OCI-LY7 (cell line): ENCODE measurements around the gene BEAN1. TPM values are rescaled to one million over a fixed set of nuclear protein-coding genes. Genes with fewer than 3 reads are reported as not detected.

Source experiments
- BruUV-seq: library from RNA; stranded (reverse); fragments of 400-500 nt; replicated peaks from 2 replicates; lab custom pipeline; 2021; lab: Mats Ljungman, UMichigan
- CTCF ChIA-PET: fragments of 300-600 bp; sonication (Branson Sonifier 250); formaldehyde crosslinking; loops from one replicate; lab custom pipeline; 2022; ENCODE audit warnings: antibody characterized with exemption; ENCODE audit not compliant: unreplicated experiment; lab: Charles Lee
- POLR2A ChIA-PET: fragments of 300-600 bp; sonication (Branson Sonifier 250); formaldehyde crosslinking; loops from one replicate; lab custom pipeline; 2022; ENCODE audit warnings: antibody characterized with exemption; lab: Charles Lee
- DNase-seq: peaks from one replicate; pipeline ENCODE4 v3.0.0-alpha.2; 2015; ENCODE audit warnings: low spot score
- H2AFZ ChIP-seq: fragments of 200-600 bp; sonication (generic), shearing (Covaris generic); 2 replicates; pipeline ENCODE4 v1.6.1; 2014; ENCODE audit warnings: mild to moderate bottlenecking, antibody characterized with exemption, low read length, moderate library complexity
- H3K27ac ChIP-seq: fragments of 200-600 bp; sonication (generic); 2 replicates; pipeline ENCODE4 v1.5.1; 2014; ENCODE audit warnings: mixed run types, low read depth, mild to moderate bottlenecking, moderate library complexity, low read length, inconsistent platforms; ENCODE audit not compliant: poor library complexity, severe bottlenecking
- H3K36me3 ChIP-seq: fragments of 200-600 bp; sonication (generic); 2 replicates; pipeline ENCODE4 v1.6.1; 2014; ENCODE audit warnings: mild to moderate bottlenecking, antibody characterized with exemption, low read length, moderate library complexity, mixed read lengths; ENCODE audit not compliant: insufficient read depth
- H3K4me1 ChIP-seq: fragments of 200-600 bp; sonication (generic); 2 replicates; pipeline ENCODE4 v1.5.1; 2014; ENCODE audit warnings: mild to moderate bottlenecking, low read length; ENCODE audit not compliant: insufficient read depth, poor library complexity, severe bottlenecking
- H3K4me2 ChIP-seq: fragments of 200-600 bp; sonication (generic); 2 replicates; pipeline ENCODE4 v1.6.1; 2014; ENCODE audit warnings: mild to moderate bottlenecking, low read length
- H3K4me3 ChIP-seq: fragments of 200-600 bp; sonication (generic); 2 replicates; pipeline ENCODE4 v1.5.1; 2014; ENCODE audit warnings: mild to moderate bottlenecking, low read depth, low read length; ENCODE audit not compliant: poor library complexity, severe bottlenecking
- H3K79me2 ChIP-seq: fragments of 200-600 bp; sonication (generic); 2 replicates; pipeline ENCODE4 v1.6.1; 2016; ENCODE audit warnings: low read depth, mild to moderate bottlenecking, low read length, moderate library complexity, mixed read lengths; ENCODE audit not compliant: insufficient read depth
- H3K9me2 ChIP-seq: fragments of 200-600 bp; sonication (generic); 2 replicates; pipeline ENCODE4 v1.6.1; 2016; ENCODE audit warnings: mild to moderate bottlenecking, low read length, mixed read lengths; ENCODE audit not compliant: insufficient read depth
- H3K9me3 ChIP-seq: fragments of 200-600 bp; sonication (generic); 2 replicates; pipeline ENCODE4 v1.6.1; 2014; ENCODE audit warnings: mild to moderate bottlenecking, mixed run types, low read length, mixed read lengths
- H4K20me1 ChIP-seq: fragments of 200-600 bp; sonication (generic); 2 replicates; pipeline ENCODE4 v1.6.1; 2014; ENCODE audit warnings: mild to moderate bottlenecking, antibody characterized with exemption, low read length, moderate library complexity, mixed read lengths; ENCODE audit not compliant: insufficient read depth
- CTCF ChIP-seq: fragments of 200-600 bp; sonication (generic); conservative IDR thresholded peaks from 2 replicates; pipeline ENCODE4 v1.5.1; 2014; ENCODE audit warnings: mild to moderate bottlenecking, antibody characterized with exemption, low read length, moderate library complexity, mixed read lengths
- EZH2phosphoT487 ChIP-seq: fragments of 200-600 bp; sonication (generic); IDR thresholded peaks from 2 replicates; pipeline ENCODE4 v1.6.1; 2018; ENCODE audit warnings: low read depth, borderline replicate concordance, mild to moderate bottlenecking, mixed run types, antibody characterized with exemption, low read length, moderate library complexity, mixed read lengths
- intact Hi-C: fragments of 100-400 bp; cut with micrococcal nuclease; formaldehyde crosslinking; loops from one replicate; pipeline ENCODE4 v1.10.0; 2022; ENCODE audit not compliant: unreplicated experiment
- total RNA-seq, 2 experiments: library from RNA; depleted of rRNA in 1 of 2; stranded (reverse); fragments of >200 nt in 1 of 2; shearing (Covaris generic) in 1 of 2; gene quantifications; 2 replicates each; pipeline ENCODE4 v1.2.3, GENCODE V29; 2014 to 2022

Gene BEAN1
- total RNA-seq, 2 experiments from 2014 or later, result 0.13 TPM; not detected in 1

- Histone ChIP-seq H3K4me2 (no peak overlapping the region), H3K4me3 (no peak overlapping the region), H2AFZ (no peak overlapping the region), H3K9me2 (no peaks in the 10 kb centered on the region), H3K4me1 (no peaks in the 10 kb centered on the region), H3K27ac (no peak overlapping the region), H3K79me2 (no peaks in the 10 kb centered on the region), H4K20me1 (no peaks in the 10 kb centered on the region), H3K36me3 (no peaks in the 10 kb centered on the region), H3K9me3 (no peaks in the 10 kb centered on the region)
- CTCF ChIA-PET, result no interaction called here
- DNase-seq, result no peak
- POLR2A ChIA-PET, result no interaction called here
- intact Hi-C loops, result no loop called here
- no TSS peak for BruUV-seq
- no peak for TF ChIP-seq CTCF
- no peak for TF ChIP-seq EZH2phosphoT487
Observed at GRCh38 chr16:66387817-66388332, 39.2 kb upstream of the BEAN1 start.

GRCh38 chr16:66388350-66389139 is 38.5 kb upstream of the BEAN1 start:
- Histone ChIP-seq H3K36me3 (no peaks in the 10 kb centered on the region), H3K4me1 (no peaks in the 10 kb centered on the region), H4K20me1 (no peaks in the 10 kb centered on the region), H3K4me2 (no peak overlapping the region), H3K79me2 (no peaks in the 10 kb centered on the region), H2AFZ (no peak overlapping the region), H3K27ac (no peak overlapping the region), H3K9me2 (no peaks in the 10 kb centered on the region), H3K4me3 (no peak overlapping the region), H3K9me3 (no peaks in the 10 kb centered on the region)
- no TSS peak for BruUV-seq
- intact Hi-C loops, result no loop called here
- TF ChIP-seq EZH2phosphoT487 (no peak), CTCF (no peak)
- DNase-seq, result no peak
- ChIA-PET POLR2A (no interaction called here), CTCF (no interaction called here)
